ENCODE results near the gene PITPNC1.

Gene PITPNC1

DNA sequence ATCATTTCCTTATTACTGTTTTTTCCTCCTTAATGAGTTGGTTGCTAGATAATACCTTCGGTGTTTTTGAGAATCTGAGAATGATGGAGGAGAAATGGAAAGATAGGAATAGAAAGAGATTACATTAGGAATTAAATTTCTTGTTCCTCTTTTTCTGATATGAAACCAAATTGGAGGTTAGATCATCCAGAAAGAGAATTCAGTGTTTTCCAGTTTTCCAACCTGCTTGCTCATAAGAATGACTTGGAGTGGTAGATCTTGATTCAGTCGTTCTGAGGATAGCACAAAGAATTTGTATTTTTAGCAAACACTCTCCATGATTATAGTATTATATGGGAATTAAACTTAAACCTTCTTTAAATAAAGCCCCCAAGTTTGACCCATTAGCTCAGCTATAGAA is 35.9 kb downstream of the PITPNC1 start:
- no peak for TF ChIP-seq CTCF (IDR thresholded peaks at IDR 0.05; ENCODE audit: insufficient read depth, low read depth, low read length, missing control alignments)
- no peak overlapping the region for H3K4me3 ChIP-seq (ENCODE audit: low read depth, low read length)
- DNase-seq (ENCODE audit: low read depth): no peak

GRCh38 chr17:67413388-67413787 is 36.3 kb downstream of the PITPNC1 start:
- TF ChIP-seq CTCF (IDR thresholded peaks at IDR 0.05; ENCODE audit: insufficient read depth, low read depth, low read length, missing control alignments): no peak
- H3K4me3 ChIP-seq (ENCODE audit: low read depth, low read length): no peak overlapping the region
- DNase-seq (ENCODE audit: low read depth): no peak

DNA sequence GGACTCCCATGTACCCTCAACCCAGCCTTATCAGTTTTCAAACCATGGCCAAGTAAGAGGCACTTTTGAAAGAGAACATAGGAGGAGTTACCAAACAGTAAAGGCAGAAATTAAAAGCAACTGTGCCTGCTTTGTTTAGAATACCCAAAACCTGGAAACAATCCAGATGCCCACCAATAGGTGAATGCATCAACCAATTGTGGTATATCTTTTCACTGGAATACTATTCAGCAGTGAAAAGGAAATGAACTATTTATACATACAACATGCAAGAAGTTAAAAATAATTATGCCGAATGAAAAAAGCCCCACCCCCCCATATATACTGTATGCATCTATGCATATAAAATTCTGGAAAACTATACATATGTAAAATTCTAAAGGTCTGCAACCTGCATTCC is 37.0 kb downstream of the PITPNC1 start:
- TF ChIP-seq CTCF (IDR thresholded peaks at IDR 0.05; ENCODE audit: insufficient read depth, low read depth, low read length, missing control alignments): no peak
- H3K4me3 ChIP-seq (ENCODE audit: low read depth, low read length): no peak overlapping the region
- no peak for DNase-seq (ENCODE audit: low read depth)

- DNase-seq (ENCODE audit: low read depth): no peak
- H3K4me3 ChIP-seq (ENCODE audit: low read depth, low read length): no peak overlapping the region
- no peak for TF ChIP-seq CTCF (IDR thresholded peaks at IDR 0.05; ENCODE audit: insufficient read depth, low read depth, low read length, missing control alignments)
These were observed 37.5 kb downstream of the PITPNC1 start for GRCh38 chr17:67414559-67414958.

DNA sequence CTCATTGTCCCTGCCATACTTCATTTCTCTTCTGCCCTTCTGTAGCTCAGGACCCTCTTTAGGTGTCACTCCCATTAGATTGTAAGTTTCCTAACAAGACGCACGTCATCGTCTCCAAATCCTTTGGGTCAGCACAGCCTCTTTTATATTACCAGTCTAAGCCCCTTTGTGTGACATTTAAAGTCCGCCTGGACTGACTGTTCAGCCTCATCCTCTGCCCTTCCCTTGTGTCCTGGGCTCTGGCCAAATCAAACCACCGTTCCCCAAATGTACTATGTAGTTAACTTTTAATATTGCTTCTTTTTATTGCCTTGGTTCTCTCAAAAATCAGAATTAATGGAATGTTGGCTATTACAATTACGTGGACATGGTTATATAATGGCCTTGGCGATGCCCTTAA is 38.2 kb downstream of the PITPNC1 start:
- no peak for DNase-seq (ENCODE audit: low read depth)
- TF ChIP-seq CTCF (IDR thresholded peaks at IDR 0.05; ENCODE audit: insufficient read depth, low read depth, low read length, missing control alignments): no peak
- no peak overlapping the region for H3K4me3 ChIP-seq (ENCODE audit: low read depth, low read length)

GRCh38 chr17:67417507-67417906 is 40.4 kb downstream of the PITPNC1 start:
- H3K4me3 ChIP-seq (ENCODE audit: low read depth, low read length): no peak overlapping the region
- TF ChIP-seq CTCF (IDR thresholded peaks at IDR 0.05; ENCODE audit: insufficient read depth, low read depth, low read length, missing control alignments): no peak
- DNase-seq (ENCODE audit: low read depth): no peak

DNA sequence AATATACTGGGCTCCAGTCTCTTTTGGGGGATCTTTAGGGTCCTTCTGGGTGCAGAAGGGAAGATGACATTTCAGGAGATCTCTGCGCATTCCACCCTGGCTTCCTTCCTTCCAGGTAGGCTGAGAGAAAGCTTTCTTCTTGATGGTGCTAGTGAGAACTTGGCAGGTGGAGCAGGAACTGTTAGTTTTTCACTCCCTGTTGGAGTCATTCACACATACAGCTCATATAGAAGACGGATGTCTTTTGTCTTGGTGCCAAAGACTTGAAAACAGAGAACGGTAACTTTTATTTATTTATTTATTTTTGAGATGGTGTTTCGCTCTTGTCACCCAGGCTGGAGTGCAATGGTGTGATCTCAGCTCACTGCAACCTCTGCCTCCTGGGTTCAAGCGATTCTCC is 43.9 kb downstream of the PITPNC1 start:
- TF ChIP-seq CTCF (IDR thresholded peaks at IDR 0.05; ENCODE audit: insufficient read depth, low read depth, low read length, missing control alignments): no peak
- DNase-seq (ENCODE audit: low read depth): no peak
- H3K4me3 ChIP-seq (ENCODE audit: low read depth, low read length): no peak overlapping the region
